ENCODE results near the gene PIM3. TPM values are rescaled to one million over a fixed set of nuclear protein-coding genes. Genes with fewer than 3 reads are reported as not detected.

PIM3 gene
- total and polyA plus RNA-seq, 10 of the 15 experiments (the other 5 are each of a cell fraction or from before 2014, with no cell fraction given), result 0.31 to 60.8 (median 12.4) TPM

DNA sequence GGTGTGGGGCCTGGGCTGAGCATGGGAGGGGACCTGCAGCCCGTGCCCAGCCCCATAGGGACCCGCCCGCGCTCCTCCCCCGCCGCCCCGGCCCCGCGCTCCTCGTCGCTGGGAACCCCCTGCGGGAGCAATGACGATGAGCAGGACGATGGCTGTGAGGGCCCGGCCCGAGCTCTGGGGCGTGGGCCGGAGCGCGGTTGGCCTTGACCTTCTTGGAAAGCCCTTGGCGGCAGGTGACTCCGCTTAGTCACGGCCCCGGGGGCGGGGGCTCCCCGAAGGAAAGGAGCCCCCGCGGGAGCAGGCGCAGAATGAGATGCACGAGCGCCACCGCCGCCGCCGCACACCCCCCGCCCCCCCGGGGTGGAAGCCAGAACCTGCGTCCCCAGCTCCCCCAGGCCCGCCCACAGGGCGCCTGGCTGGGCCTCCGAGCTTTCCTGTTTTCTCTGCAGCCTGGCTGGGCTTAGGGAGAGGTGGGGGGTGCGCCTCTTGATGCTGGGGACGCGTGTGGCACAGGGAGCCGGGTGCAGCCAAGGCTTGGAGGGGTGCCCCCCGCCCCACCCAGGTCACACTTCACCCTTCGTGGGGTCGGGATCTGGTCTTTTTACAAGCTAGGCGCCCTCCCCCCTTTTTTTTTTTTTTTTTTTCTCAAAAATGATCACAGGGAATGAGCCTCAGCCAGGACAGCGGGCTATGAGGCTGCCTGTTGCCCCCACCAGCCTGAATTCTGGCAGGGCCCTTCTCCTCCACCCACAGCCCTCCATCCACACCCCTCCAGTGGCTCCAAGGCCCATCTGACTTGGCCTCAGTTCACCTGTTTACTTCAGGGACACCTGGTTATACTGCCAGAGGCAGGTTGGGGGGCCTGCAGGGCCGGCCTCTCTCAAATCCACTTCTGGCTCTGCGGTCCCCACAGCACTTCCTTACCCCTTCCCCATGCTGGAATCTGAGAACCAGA lies 24.3 kb upstream of the PIM3 start (continued):
- TF ChIP-seq, protein P1, sequence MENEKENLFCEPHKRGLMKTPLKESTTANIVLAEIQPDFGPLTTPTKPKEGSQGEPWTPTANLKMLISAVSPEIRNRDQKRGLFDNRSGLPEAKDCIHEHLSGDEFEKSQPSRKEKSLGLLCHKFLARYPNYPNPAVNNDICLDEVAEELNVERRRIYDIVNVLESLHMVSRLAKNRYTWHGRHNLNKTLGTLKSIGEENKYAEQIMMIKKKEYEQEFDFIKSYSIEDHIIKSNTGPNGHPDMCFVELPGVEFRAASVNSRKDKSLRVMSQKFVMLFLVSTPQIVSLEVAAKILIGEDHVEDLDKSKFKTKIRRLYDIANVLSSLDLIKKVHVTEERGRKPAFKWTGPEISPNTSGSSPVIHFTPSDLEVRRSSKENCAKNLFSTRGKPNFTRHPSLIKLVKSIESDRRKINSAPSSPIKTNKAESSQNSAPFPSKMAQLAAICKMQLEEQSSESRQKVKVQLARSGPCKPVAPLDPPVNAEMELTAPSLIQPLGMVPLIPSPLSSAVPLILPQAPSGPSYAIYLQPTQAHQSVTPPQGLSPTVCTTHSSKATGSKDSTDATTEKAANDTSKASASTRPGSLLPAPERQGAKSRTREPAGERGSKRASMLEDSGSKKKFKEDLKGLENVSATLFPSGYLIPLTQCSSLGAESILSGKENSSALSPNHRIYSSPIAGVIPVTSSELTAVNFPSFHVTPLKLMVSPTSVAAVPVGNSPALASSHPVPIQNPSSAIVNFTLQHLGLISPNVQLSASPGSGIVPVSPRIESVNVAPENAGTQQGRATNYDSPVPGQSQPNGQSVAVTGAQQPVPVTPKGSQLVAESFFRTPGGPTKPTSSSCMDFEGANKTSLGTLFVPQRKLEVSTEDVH (IDR thresholded peaks at IDR 0.05; ENCODE audit: low read depth, partially characterized antibody), result no peak
- no peak for TF ChIP-seq SMARCA5 (IDR thresholded peaks at IDR 0.05)
- peak; percentile 73 for TF ChIP-seq RUNX3 (IDR thresholded peaks at IDR 0.05; ENCODE audit: low read length)
- peak; percentile 74 for TF ChIP-seq MEF2B (IDR thresholded peaks at IDR 0.05; ENCODE audit: partially characterized antibody, poor library complexity, severe bottlenecking)
- TF ChIP-seq CHD1 (IDR thresholded peaks at IDR 0.05; ENCODE audit: low read depth, low read length), result no peak
- no peak for TF ChIP-seq NRF1 (conservative IDR thresholded peaks at IDR 0.05; ENCODE audit: low read depth, low read length)
- TF ChIP-seq ZBED1 (IDR thresholded peaks at IDR 0.05; ENCODE audit: borderline replicate concordance), result peak; percentile 67; the same call in 1 of the 2 replicates
- no peak for TF ChIP-seq CEBPZ (IDR thresholded peaks at IDR 0.05; ENCODE audit: low read depth, low read length)
- TF ChIP-seq POU2F2 (IDR thresholded peaks at IDR 0.05; ENCODE audit: borderline replicate concordance, low read depth, low read length), result peak; percentile 63; the same call in 1 of the 3 replicates
- TF ChIP-seq ZNF384 (IDR thresholded peaks at IDR 0.05; ENCODE audit: borderline replicate concordance, low read depth, low read length), result peak; percentile 58; the same call in 1 of the 2 replicates
- peak; percentile 58 for TF ChIP-seq GATAD2B (conservative IDR thresholded peaks at IDR 0.05; ENCODE audit: low read depth)
- TF ChIP-seq NFIC (IDR thresholded peaks at IDR 0.05; ENCODE audit: low read depth, low read length), result no peak
- no peak for TF ChIP-seq ETV6 (conservative IDR thresholded peaks at IDR 0.05 in 1 of 2, IDR thresholded peaks at IDR 0.05 in 1 of 2; ENCODE audit: borderline replicate concordance in 1 of 2, low read depth in 1 of 2)
- TF ChIP-seq ZNF24 (IDR thresholded peaks at IDR 0.05), result peak; percentile 56; the same call in 1 of the 2 replicates
- TF ChIP-seq BHLHE40 (IDR thresholded peaks at IDR 0.05; ENCODE audit: borderline replicate concordance in 1 of 2, low read depth in 2 of 2, low read length in 1 of 2), result peak; percentile 98 to 99
- no peak for TF ChIP-seq YBX1 (IDR thresholded peaks at IDR 0.05)
- TF ChIP-seq IKZF2 (IDR thresholded peaks at IDR 0.05), result peak; percentile 78 to 82
- TF ChIP-seq, protein P2, sequence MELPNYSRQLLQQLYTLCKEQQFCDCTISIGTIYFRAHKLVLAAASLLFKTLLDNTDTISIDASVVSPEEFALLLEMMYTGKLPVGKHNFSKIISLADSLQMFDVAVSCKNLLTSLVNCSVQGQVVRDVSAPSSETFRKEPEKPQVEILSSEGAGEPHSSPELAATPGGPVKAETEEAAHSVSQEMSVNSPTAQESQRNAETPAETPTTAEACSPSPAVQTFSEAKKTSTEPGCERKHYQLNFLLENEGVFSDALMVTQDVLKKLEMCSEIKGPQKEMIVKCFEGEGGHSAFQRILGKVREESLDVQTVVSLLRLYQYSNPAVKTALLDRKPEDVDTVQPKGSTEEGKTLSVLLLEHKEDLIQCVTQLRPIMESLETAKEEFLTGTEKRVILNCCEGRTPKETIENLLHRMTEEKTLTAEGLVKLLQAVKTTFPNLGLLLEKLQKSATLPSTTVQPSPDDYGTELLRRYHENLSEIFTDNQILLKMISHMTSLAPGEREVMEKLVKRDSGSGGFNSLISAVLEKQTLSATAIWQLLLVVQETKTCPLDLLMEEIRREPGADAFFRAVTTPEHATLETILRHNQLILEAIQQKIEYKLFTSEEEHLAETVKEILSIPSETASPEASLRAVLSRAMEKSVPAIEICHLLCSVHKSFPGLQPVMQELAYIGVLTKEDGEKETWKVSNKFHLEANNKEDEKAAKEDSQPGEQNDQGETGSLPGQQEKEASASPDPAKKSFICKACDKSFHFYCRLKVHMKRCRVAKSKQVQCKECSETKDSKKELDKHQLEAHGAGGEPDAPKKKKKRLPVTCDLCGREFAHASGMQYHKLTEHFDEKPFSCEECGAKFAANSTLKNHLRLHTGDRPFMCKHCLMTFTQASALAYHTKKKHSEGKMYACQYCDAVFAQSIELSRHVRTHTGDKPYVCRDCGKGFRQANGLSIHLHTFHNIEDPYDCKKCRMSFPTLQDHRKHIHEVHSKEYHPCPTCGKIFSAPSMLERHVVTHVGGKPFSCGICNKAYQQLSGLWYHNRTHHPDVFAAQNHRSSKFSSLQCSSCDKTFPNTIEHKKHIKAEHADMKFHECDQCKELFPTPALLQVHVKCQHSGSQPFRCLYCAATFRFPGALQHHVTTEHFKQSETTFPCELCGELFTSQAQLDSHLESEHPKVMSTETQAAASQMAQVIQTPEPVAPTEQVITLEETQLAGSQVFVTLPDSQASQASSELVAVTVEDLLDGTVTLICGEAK (IDR thresholded peaks at IDR 0.05; ENCODE audit: borderline replicate concordance), result no peak
- no peak for TF ChIP-seq RBBP5 (conservative IDR thresholded peaks at IDR 0.05)
